Glutamatergic neuron (in vitro differentiated cells): ENCODE data around the gene MRPS6. TPM values are rescaled to one million over a fixed set of nuclear protein-coding genes. Genes with fewer than 3 reads are reported as not detected.

Experiments
- DNase-seq: peaks from one replicate; pipeline ENCODE4 v3.0.0; 2022
- H3K27ac Mint-ChIP-seq: one replicate; pipeline ENCODE4 v1.8.0; 2020; ENCODE audit warnings: mild to moderate bottlenecking, mixed read lengths, inconsistent platforms; ENCODE audit not compliant: unreplicated experiment
- H3K27me3 Mint-ChIP-seq: one replicate; pipeline ENCODE4 v1.8.0; 2020; ENCODE audit warnings: mild to moderate bottlenecking, moderate library complexity, mixed read lengths, inconsistent platforms; ENCODE audit not compliant: unreplicated experiment
- H3K36me3 Mint-ChIP-seq: one replicate; pipeline ENCODE4 v1.8.0; 2020; ENCODE audit warnings: mild to moderate bottlenecking, mixed read lengths, inconsistent platforms; ENCODE audit not compliant: unreplicated experiment
- H3K4me1 Mint-ChIP-seq: one replicate; pipeline ENCODE4 v1.8.0; 2020; ENCODE audit warnings: mild to moderate bottlenecking, low read depth, mixed read lengths, inconsistent platforms; ENCODE audit not compliant: unreplicated experiment
- H3K4me3 Mint-ChIP-seq: one replicate; pipeline ENCODE4 v1.8.0; 2020; ENCODE audit warnings: mild to moderate bottlenecking, mixed read lengths, inconsistent platforms; ENCODE audit not compliant: unreplicated experiment
- H3K9me3 Mint-ChIP-seq: one replicate; pipeline ENCODE4 v1.8.0; 2020; ENCODE audit warnings: mild to moderate bottlenecking, moderate library complexity, mixed read lengths, inconsistent platforms; ENCODE audit not compliant: unreplicated experiment
- total RNA-seq: library from RNA; stranded (reverse); fragmentation: NEBNext Ultra II Directional; extraction: Animal tissue kit (Norgen Biotek cat#: 25700); gene quantifications from one replicate; pipeline ENCODE4 v1.2.1, GENCODE V29; 2021; ENCODE audit not compliant: unreplicated experiment
- TF ChIP-seq, protein P1 (sequence below): fragments of 200-600 bp; sonication (generic); IDR thresholded peaks from one replicate; pipeline ENCODE4 v1.5.0; 2021; ENCODE audit not compliant: partially characterized antibody, unreplicated experiment

The MRPS6 gene
- total RNA-seq, 1 donor from 2014 or later = 31.6 TPM

GRCh38 chr21:34148826-34149558 lies 75.6 kb downstream of the MRPS6 start:
- Mint-ChIP-seq H3K4me1 (no peaks in the 10 kb centered on the region), H3K27ac (no peak overlapping the region), H3K27me3 (no peaks in the 10 kb centered on the region), H3K4me3 (no peak overlapping the region), H3K36me3 (peaks cover 22% of the 10 kb centered on the region), H3K9me3 (peaks cover 11% of the 10 kb centered on the region)
- TF ChIP-seq, protein P1, sequence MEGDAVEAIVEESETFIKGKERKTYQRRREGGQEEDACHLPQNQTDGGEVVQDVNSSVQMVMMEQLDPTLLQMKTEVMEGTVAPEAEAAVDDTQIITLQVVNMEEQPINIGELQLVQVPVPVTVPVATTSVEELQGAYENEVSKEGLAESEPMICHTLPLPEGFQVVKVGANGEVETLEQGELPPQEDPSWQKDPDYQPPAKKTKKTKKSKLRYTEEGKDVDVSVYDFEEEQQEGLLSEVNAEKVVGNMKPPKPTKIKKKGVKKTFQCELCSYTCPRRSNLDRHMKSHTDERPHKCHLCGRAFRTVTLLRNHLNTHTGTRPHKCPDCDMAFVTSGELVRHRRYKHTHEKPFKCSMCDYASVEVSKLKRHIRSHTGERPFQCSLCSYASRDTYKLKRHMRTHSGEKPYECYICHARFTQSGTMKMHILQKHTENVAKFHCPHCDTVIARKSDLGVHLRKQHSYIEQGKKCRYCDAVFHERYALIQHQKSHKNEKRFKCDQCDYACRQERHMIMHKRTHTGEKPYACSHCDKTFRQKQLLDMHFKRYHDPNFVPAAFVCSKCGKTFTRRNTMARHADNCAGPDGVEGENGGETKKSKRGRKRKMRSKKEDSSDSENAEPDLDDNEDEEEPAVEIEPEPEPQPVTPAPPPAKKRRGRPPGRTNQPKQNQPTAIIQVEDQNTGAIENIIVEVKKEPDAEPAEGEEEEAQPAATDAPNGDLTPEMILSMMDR = no peak
- DNase-seq = no peak

DNA sequence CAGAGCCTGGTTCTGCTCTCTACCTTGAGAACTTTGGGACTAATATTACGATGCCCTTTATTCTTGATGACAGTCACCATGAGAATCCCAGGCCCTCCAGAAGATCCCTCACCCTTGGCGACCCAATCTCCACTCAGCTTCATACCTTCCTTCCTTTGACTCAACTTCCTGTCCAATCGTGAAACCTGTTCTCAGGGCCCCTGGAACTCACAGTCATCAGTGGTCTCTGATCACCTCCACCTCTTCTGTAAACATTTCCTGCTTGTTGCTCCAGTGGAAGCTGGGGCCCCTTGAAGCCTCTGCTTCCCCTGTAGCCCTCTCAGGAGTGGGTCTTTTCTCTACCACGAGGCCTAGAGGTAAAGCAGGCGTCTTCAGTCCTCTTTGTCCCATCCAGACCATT lies 79.1 kb downstream of the MRPS6 start:
- Mint-ChIP-seq H3K4me3 (no peak overlapping the region), H3K27ac (no peak overlapping the region), H3K36me3 (peaks cover 15% of the 10 kb centered on the region), H3K4me1 (peaks cover 9% of the 10 kb centered on the region), H3K27me3 (peaks cover 1% of the 10 kb centered on the region), H3K9me3 (peaks cover 7% of the 10 kb centered on the region)
- TF ChIP-seq, protein P1 = no peak
- no peak for DNase-seq

DNA sequence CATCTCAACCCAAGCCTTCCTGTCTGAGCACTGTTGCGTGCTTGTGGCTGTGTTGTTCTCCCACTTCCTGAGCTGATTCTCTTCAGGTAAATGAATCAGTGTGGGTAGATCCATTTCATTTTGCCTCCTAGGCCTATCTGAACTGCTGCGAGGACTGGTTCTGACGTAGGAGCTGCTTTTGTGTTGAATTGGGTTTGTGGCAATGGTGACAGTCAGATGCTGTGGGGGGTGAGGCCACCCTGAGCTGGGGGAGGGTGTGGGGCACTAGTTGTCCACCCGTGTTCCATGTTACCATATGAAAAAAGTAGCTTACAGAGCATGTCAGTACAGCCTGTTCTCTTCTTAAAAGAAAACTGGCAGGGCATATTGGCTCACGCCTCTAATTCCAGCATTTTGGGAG lies 81.5 kb downstream of the MRPS6 start:
- Mint-ChIP-seq H3K4me3 (no peak overlapping the region), H3K9me3 (peaks cover 12% of the 10 kb centered on the region), H3K27me3 (peaks cover 1% of the 10 kb centered on the region), H3K27ac (no peak overlapping the region), H3K4me1 (peaks cover 9% of the 10 kb centered on the region), H3K36me3 (peaks cover 19% of the 10 kb centered on the region)
- DNase-seq = no peak
- TF ChIP-seq, protein P1 = no peak

DNA sequence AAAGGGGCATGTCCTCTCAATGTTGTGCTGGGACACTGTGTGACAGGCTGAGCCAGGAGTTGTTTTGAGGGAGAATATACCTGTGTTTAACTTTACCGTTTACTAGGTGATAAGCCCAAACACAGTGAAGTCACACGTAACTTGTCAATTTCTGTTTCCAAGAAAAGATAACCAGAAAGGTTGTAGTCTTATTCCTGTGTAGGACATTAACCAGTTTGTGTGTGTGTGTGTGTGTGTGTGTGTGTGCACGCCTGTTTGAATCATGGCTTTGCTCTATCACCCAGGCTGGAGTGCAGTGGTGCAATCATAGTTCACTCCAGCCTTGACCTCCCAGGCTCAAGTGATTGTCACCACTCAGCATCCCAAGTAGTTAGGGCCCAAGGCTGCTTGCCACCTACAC lies 83.6 kb downstream of the MRPS6 start:
- DNase-seq = no peak
- peaks cover 8% of the 10 kb centered on the region for H3K9me3 Mint-ChIP-seq
- H3K27me3 Mint-ChIP-seq = peaks cover 1% of the 10 kb centered on the region
- H3K4me3 Mint-ChIP-seq = no peak overlapping the region
- H3K27ac Mint-ChIP-seq = no peak overlapping the region
- peaks cover 15% of the 10 kb centered on the region for H3K36me3 Mint-ChIP-seq
- TF ChIP-seq, protein P1 = no peak
- H3K4me1 Mint-ChIP-seq = peaks cover 9% of the 10 kb centered on the region

DNA sequence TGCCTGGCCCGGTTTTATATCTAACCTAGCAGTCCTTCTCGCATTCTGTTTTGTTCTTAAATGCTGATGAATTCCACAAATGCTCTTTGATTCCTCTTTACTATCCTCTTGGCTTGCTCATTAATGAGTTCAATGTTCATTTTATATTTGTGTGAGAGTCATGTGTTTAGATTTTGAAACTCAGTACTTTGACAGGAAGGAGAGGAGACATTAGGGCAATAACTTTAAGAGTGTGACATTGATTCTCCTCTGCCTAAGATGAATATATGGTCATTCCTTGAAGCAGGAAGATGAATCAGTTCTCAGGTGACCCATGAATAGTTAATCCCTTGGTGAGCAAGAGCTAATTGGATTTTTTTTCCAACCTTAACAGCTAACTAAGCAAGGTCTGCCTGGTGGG lies 84.1 kb downstream of the MRPS6 start:
- Mint-ChIP-seq H3K9me3 (peaks cover 7% of the 10 kb centered on the region), H3K27ac (no peak overlapping the region), H3K4me3 (no peak overlapping the region), H3K27me3 (peaks cover 1% of the 10 kb centered on the region), H3K36me3 (peaks cover 13% of the 10 kb centered on the region), H3K4me1 (peaks cover 9% of the 10 kb centered on the region)
- TF ChIP-seq, protein P1 = no peak
- no peak for DNase-seq
